Measurements from ENCODE around the gene POM121L2. TPM values are rescaled to one million over a fixed set of nuclear protein-coding genes. Genes with fewer than 3 reads are reported as not detected.
"Not testable (repeated sequence)": the region's sequence is repeated elsewhere in the genome, so short reads cannot be mapped to it uniquely, and the experiment has no call there.

Gene POM121L2
- total RNA-seq, 1 donor from 2014 or later: not detected

- intact Hi-C loops (cut with DNase I): no loop called here
- ATAC-seq: no peak
- DNase-seq (ENCODE audit: low spot score): no peak
Measured at GRCh38 chr6:27267857-27268434, 44.1 kb downstream of the POM121L2 start.

GRCh38 chr6:27267003-27267402 is 45.1 kb downstream of the POM121L2 start:
- intact Hi-C loops (cut with DNase I); DNase-seq (ENCODE audit: low spot score); ATAC-seq: not testable (repeated sequence)

DNA sequence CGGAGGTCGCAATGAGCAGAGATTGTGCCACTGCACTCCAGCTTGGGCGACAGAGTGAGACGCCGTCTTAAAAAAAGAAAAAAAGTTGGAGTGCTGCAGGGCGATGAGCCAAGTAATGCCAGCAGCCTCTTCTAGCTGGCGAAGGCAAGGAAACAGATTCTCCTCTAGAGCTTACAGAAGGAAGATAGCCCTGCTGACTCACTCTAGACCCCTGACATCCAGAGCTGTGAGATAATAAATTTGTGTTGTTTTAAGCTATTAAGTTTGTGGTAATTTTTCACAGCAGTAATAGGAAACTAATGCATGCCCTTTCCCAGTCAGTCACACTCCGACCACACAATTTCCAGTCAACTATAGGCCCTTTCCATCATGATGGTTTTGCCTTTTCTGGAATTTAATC is 48.2 kb downstream of the POM121L2 start:
- intact Hi-C loops (cut with DNase I): no loop called here
- no peak for ATAC-seq
- DNase-seq (ENCODE audit: low spot score): no peak

DNA sequence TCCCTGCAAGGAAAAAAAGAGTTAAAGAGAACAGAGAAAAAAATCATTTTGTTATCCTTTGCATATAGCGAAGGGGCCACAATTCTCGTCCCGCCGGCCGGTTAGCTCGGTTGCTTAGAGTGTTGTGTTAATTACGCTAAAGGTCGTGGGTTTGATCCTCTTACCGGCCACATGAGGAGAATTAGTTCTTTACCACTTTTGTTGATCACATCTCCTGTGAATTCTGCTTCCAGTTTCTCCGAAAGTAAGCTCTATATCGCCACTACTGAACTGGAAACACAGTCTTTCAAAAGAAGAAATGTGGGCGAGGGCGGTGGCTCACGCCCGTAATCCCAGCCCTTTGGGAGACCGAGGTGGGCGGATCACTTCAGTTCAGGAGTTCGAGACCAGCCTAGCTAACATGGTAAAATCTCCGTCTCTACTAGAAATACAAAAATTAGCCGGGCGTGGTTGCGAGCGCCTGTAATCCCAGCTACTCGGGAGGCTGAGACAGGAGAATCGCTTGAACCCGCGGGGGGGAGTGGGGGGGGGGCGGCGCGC is 51.2 kb downstream of the POM121L2 start:
- DNase-seq (ENCODE audit: low spot score) (no peak), ATAC-seq (no peak)
- intact Hi-C loops (cut with DNase I): no loop called here

DNA sequence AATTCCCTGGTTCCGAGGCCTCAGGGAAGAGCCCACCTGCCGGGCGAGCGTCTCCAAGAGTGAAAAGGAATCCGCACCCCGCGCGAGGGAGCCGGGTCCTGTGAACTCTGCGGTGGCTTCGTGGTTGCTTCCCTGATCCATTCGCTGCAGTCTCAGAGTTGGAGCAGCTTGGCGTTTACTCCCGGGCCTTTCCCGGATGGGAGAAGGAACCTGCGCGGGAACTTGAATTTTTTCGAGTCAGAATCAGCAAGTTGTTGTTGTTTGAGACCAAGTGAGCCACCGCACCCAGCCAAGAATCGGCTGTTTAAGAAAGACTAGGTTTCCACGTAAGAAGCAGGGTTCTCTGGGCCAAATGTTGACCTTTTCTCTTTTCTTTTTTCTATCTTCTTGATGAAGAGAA is 51.7 kb downstream of the POM121L2 start:
- no peak for DNase-seq (ENCODE audit: low spot score)
- intact Hi-C loops (cut with DNase I): no loop called here
- ATAC-seq: no peak

Other genes with a start within 250 kb of the POM121L2 start
- 0.67 TPM for gene PRSS16, start 64.6 kb downstream of the POM121L2 start, total RNA-seq
- 7.1 TPM for gene ZNF391, start 76.5 kb upstream of the POM121L2 start, total RNA-seq
- gene ZNF184, start 160.8 kb upstream of the POM121L2 start, total RNA-seq: 10.6 TPM

All from sciatic nerve (tissue), 2 donors.